Prostate gland (tissue), 2 donors: ENCODE results near the gene IER3.

Experiments
- POLR2A ChIP-seq: fragments of 450-650 bp; IDR thresholded peaks from one replicate; pipeline ENCODE4 v1.6.1; 2016; ENCODE audit warnings: antibody characterized with exemption, mild to moderate bottlenecking
- TF ChIP-seq, protein P1 (sequence below), 4 experiments: fragments of 200-600 bp in 2 of 4; fragments of 450-650 bp in 2 of 4; sonication (generic) in 2 of 4; IDR thresholded peaks; 1 replicate in 3 of 4; 2 replicates in 1 of 4; pipeline ENCODE4 v1.5.1; 2016 to 2019; ENCODE audit warnings: antibody characterized with exemption in 4 of 4, mild to moderate bottlenecking in 2 of 4, moderate library complexity in 2 of 4

DNA sequence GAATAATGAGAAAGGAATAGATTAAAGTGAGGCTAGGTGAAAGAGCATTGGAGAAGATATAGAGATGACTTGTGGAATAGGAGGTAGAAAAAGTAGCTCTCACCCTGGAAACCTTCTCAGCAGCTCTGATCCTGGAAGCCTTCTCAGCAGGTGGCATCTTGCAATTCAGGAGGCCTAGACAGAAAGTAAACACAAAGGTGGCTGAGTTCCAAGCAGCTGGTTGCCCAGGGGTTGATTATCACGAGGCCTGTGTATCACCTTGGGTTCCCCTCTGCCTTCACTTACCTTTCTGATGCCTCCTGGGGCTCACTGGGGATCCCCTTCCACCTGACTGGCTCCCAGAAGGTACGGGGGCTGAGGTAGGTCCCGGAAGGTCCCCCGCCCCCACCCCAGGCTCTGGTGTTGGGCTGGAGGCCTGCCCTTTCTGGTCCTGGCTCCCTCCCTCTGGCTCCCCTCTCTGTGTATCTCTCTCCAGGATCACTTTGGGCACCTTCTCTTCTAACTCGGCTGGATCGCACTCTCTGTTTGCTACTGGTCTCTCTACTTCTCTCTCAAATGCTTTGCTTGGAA is 37.0 kb downstream of the IER3 start:
- TF ChIP-seq, protein P1, sequence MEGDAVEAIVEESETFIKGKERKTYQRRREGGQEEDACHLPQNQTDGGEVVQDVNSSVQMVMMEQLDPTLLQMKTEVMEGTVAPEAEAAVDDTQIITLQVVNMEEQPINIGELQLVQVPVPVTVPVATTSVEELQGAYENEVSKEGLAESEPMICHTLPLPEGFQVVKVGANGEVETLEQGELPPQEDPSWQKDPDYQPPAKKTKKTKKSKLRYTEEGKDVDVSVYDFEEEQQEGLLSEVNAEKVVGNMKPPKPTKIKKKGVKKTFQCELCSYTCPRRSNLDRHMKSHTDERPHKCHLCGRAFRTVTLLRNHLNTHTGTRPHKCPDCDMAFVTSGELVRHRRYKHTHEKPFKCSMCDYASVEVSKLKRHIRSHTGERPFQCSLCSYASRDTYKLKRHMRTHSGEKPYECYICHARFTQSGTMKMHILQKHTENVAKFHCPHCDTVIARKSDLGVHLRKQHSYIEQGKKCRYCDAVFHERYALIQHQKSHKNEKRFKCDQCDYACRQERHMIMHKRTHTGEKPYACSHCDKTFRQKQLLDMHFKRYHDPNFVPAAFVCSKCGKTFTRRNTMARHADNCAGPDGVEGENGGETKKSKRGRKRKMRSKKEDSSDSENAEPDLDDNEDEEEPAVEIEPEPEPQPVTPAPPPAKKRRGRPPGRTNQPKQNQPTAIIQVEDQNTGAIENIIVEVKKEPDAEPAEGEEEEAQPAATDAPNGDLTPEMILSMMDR (IDR thresholded peaks at IDR 0.05), result no peak
- no peak for TF ChIP-seq POLR2A
